Endothelial cell of umbilical vein (primary cell): ENCODE measurements around the gene CXXC5. TPM values are rescaled to one million over a fixed set of nuclear protein-coding genes. Genes with fewer than 3 reads are reported as not detected.

Experiments
- BruUV-seq: library from RNA; stranded (reverse); fragments of 400-500 nt; replicated peaks from 2 replicates; lab custom pipeline; 2021; lab: Mats Ljungman, UMichigan
- CTCF ChIA-PET: fragments of 300-600, 350-600 bp; sonication (Branson Sonifier 250); formaldehyde crosslinking; loops from one replicate; lab custom pipeline; 2021; ENCODE audit warnings: antibody characterized with exemption, inconsistent platforms; lab: Charles Lee
- POLR2A ChIA-PET: fragments of 300-600, 350-600 bp; sonication (Branson Sonifier 250); formaldehyde crosslinking; loops from one replicate; lab custom pipeline; 2021; ENCODE audit warnings: antibody characterized with exemption, inconsistent platforms; lab: Charles Lee
- DNase-seq: peaks from one replicate; pipeline ENCODE4 v3.0.0-alpha.2; 2011; ENCODE audit warnings: low read depth, low spot score
- FAIRE-seq: peaks from 2 replicates; lab custom pipeline; 2011; peaks lifted over from hg19 to GRCh38; lab: Jason Lieb, UNC
- H2AFZ ChIP-seq: 2 replicates; pipeline ENCODE4 v1.6.0; 2012; ENCODE audit warnings: low read depth, low read length, control low read depth, inconsistent platforms
- H3K27ac ChIP-seq: 2 replicates; pipeline ENCODE4 v1.5.1; 2011; ENCODE audit warnings: low read depth, mild to moderate bottlenecking, control low read depth, low read length, moderate library complexity; ENCODE audit not compliant: insufficient read depth
- H3K27me3 ChIP-seq, 2 experiments: 2 replicates each; pipeline versions ENCODE4 v1.6.0 to v1.6.1; 2011; ENCODE audit warnings: low read length in 2 of 2, mixed read lengths in 1 of 2; ENCODE audit not compliant: control insufficient read depth in 2 of 2, insufficient read depth in 2 of 2
- H3K36me3 ChIP-seq, 2 experiments: 2 replicates in 1 of 2; 3 replicates in 1 of 2; pipeline ENCODE4 v1.5.1; 2011; ENCODE audit warnings: low read length in 2 of 2, mild to moderate bottlenecking in 1 of 2, moderate library complexity in 1 of 2; ENCODE audit not compliant: control insufficient read depth in 2 of 2, insufficient read depth in 2 of 2; ENCODE audit errors: extremely low read depth in 1 of 2
- H3K4me1 ChIP-seq: 3 replicates; pipeline ENCODE4 v1.5.1; 2011; ENCODE audit warnings: mild to moderate bottlenecking, low read length; ENCODE audit not compliant: control insufficient read depth, insufficient read depth; ENCODE audit errors: extremely low read depth
- H3K4me2 ChIP-seq: 2 replicates; pipeline ENCODE4 v1.6.1; 2011; ENCODE audit warnings: low read length, control low read depth, mixed read lengths; ENCODE audit not compliant: insufficient read depth
- H3K4me3 ChIP-seq, 3 experiments: fragments of 200-600 bp in 1 of 3; sonication (generic), shearing (Covaris generic) in 1 of 3; replicated peaks in 1 of 3; 2 replicates each; pipeline ENCODE4 v1.5.1; 2011 to 2016; ENCODE audit warnings: control low read depth in 3 of 3, low read length in 3 of 3, mild to moderate bottlenecking in 2 of 3, inconsistent platforms in 1 of 3, low read depth in 1 of 3, moderate library complexity in 1 of 3; ENCODE audit not compliant: insufficient read depth in 1 of 3
- H3K79me2 ChIP-seq: 2 replicates; pipeline ENCODE4 v1.6.0; 2012; ENCODE audit warnings: low read length, inconsistent platforms; ENCODE audit not compliant: control insufficient read depth, insufficient read depth
- H3K9ac ChIP-seq: replicated peaks from 2 replicates; pipeline ENCODE3; 2011; ENCODE audit warnings: low read length, control low read depth; ENCODE audit not compliant: insufficient read depth; ENCODE audit errors: extremely low read depth
- H3K9me1 ChIP-seq: replicated peaks from 3 replicates; pipeline ENCODE4 v1.6.0; 2011; ENCODE audit warnings: mild to moderate bottlenecking, low read length; ENCODE audit not compliant: control insufficient read depth, insufficient read depth; ENCODE audit errors: extremely low read depth
- H3K9me3 ChIP-seq: replicated peaks from 2 replicates; pipeline ENCODE4 v1.5.1; 2012; ENCODE audit warnings: low read length, inconsistent platforms; ENCODE audit not compliant: control insufficient read depth, insufficient read depth
- H4K20me1 ChIP-seq: replicated peaks from 2 replicates; pipeline ENCODE3; 2011; ENCODE audit warnings: mild to moderate bottlenecking, low read length; ENCODE audit not compliant: control insufficient read depth, insufficient read depth; ENCODE audit errors: extremely low read depth
- CTCF ChIP-seq, 2 donors: IDR thresholded peaks; 1 replicate in 1 of 2; 2 replicates in 1 of 2; pipeline ENCODE4 v1.5.1; 2011; ENCODE audit warnings: low read length in 2 of 2, mild to moderate bottlenecking in 2 of 2, moderate library complexity in 2 of 2, control low read depth in 1 of 2, inconsistent platforms in 1 of 2, low read depth in 1 of 2; ENCODE audit not compliant: insufficient read depth in 1 of 2; ENCODE audit errors: extremely low read depth in 1 of 2
- EZH2 ChIP-seq: IDR thresholded peaks from 2 replicates; pipeline ENCODE4 v1.6.1; 2012; ENCODE audit warnings: borderline replicate concordance, low read depth, mild to moderate bottlenecking, moderate library complexity, low read length, inconsistent platforms; ENCODE audit not compliant: severe bottlenecking
- FOS ChIP-seq: IDR thresholded peaks from 2 replicates; pipeline ENCODE4 v1.6.1; 2011; ENCODE audit warnings: mild to moderate bottlenecking, low read length, moderate library complexity, borderline replicate concordance; ENCODE audit not compliant: insufficient read depth
- GATA2 ChIP-seq: IDR thresholded peaks from 2 replicates; pipeline ENCODE4 v1.7.0; 2011; ENCODE audit warnings: low read depth, mild to moderate bottlenecking, moderate library complexity, mixed read lengths, low read length; ENCODE audit not compliant: insufficient read length, insufficient read depth
- MYC ChIP-seq: IDR thresholded peaks from one replicate; pipeline ENCODE4 v1.6.1; 2011; ENCODE audit warnings: mild to moderate bottlenecking, low read depth, low read length
- POLR2A ChIP-seq: IDR thresholded peaks from 2 replicates; pipeline ENCODE4 v1.6.1; 2012; ENCODE audit warnings: low read depth, mild to moderate bottlenecking, control low read depth, low read length
- POLR2AphosphoS5 ChIP-seq: IDR thresholded peaks from 2 replicates; pipeline ENCODE4 v1.6.1; 2012; ENCODE audit warnings: low read depth, mild to moderate bottlenecking, control low read depth, low read length, moderate library complexity; ENCODE audit not compliant: insufficient read depth
- dilution Hi-C: fragments of 300-500 bp; cut with MboI; formaldehyde crosslinking; loops from one replicate; pipeline ENCODE4 v1.15.0; 2019; ENCODE audit warnings: low sequenced_read_pairs; ENCODE audit not compliant: extremely low pct_ligation_motif_present
- intact Hi-C: fragments of 100-400 bp; cut with micrococcal nuclease; formaldehyde crosslinking; loops from one replicate; pipeline ENCODE4 v1.10.0; 2022
- polyA plus RNA-seq, 4 experiments: library from polyadenylated mRNA; depleted of rRNA in 3 of 4; stranded (reverse) in 3 of 4; unstranded in 1 of 4; fragments of >200 nt; gene quantifications; 2 replicates each; pipeline versions ENCODE4 v1.2.1 to v1.2.3, GENCODE V29; 2011 to 2012; ENCODE audit warnings: missing spikeins in 1 of 4
- total RNA-seq: library from RNA; stranded (reverse); gene quantifications from 2 replicates; pipeline ENCODE4 v1.2.3, GENCODE V29; 2021
- TF ChIP-seq, protein P1 (sequence below): IDR thresholded peaks from 2 replicates; pipeline ENCODE4 v1.6.1; 2011; ENCODE audit not compliant: insufficient read depth, insufficient read length

CXXC5 gene
- total and polyA plus RNA-seq, 2 donors (not counting 3 experiments of a cell fraction or from before 2014, with no cell fraction given) = 2.7 to 5.5 TPM

GRCh38 chr5:139699351-139699750 lies 51.2 kb downstream of the CXXC5 start:
- H3K27ac ChIP-seq = no peak overlapping the region

More at GRCh38 chr5:139699351-139699750, 51.2 kb downstream of the CXXC5 start:
- POLR2A ChIA-PET = no interaction called here
- FAIRE-seq = no peak
- H3K4me3 ChIP-seq = no peak overlapping the region
- H3K27me3 ChIP-seq = peaks cover 2 to 6% of the 10 kb centered on the region in 2 experiments
- dilution Hi-C loops = no loop called here
- no TSS peak for BruUV-seq
- H4K20me1 ChIP-seq = no peaks in the 10 kb centered on the region
- no peaks in the 10 kb centered on the region for H3K9me1 ChIP-seq
- intact Hi-C loops = loop anchor here (5.0 kb wide), 1 partner anchor 68 kb away; no protein-coding TSS in a partner anchor
- no peaks in the 10 kb centered on the region for H3K36me3 ChIP-seq
- no peak overlapping the region for H2AFZ ChIP-seq
- no peak overlapping the region for H3K9ac ChIP-seq
- no peak overlapping the region for H3K4me2 ChIP-seq
- CTCF ChIA-PET = interaction anchor here (1.2 to 2.4 kb wide), 8 partner anchors 9 to 88 kb away, joined by 3 to 20 read pairs (median 5); no protein-coding TSS in a partner anchor
- peaks cover 6% of the 10 kb centered on the region for H3K4me1 ChIP-seq
- TF ChIP-seq GATA2 (no peak), MYC (no peak), CTCF (IDR thresholded peaks at IDR 0.05; ENCODE audit: extremely low read depth in 1 of 2, insufficient read depth in 1 of 2, low read depth in 1 of 2, low read length in 2 of 2) (no peak), POLR2A (no peak), FOS (no peak), EZH2 (no peak), POLR2AphosphoS5 (no peak)
- TF ChIP-seq, protein P1, sequence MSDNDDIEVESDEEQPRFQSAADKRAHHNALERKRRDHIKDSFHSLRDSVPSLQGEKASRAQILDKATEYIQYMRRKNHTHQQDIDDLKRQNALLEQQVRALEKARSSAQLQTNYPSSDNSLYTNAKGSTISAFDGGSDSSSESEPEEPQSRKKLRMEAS = no peak
- DNase-seq = no peak
- no peaks in the 10 kb centered on the region for H3K9me3 ChIP-seq
- H3K79me2 ChIP-seq = no peaks in the 10 kb centered on the region
